Measurements from ENCODE around the gene PIK3R4. TPM values are rescaled to one million over a fixed set of nuclear protein-coding genes. Genes with fewer than 3 reads are reported as not detected.

The PIK3R4 gene
- 23.9 TPM for polyA plus RNA-seq (ENCODE audit: insufficient read length)

- peak; percentile 97 for DNase-seq
Observed at GRCh38 chr3:130746246-130747039, at the start of gene PIK3R4. Gene PIK3R4 (minus strand): TSS chr3:130746829. CDS start chr3:130745218, 1,611 bp downstream.

- no peak for DNase-seq
Observed at GRCh38 chr3:130795396-130795795, 48.8 kb upstream of the PIK3R4 start.

- no peak for DNase-seq
Observed at GRCh38 chr3:130792246-130792645, 45.6 kb upstream of the PIK3R4 start.

GRCh38 chr3:130789782-130790322 is 43.2 kb upstream of the PIK3R4 start:
- DNase-seq, result no peak

- no peak for DNase-seq
Observed at GRCh38 chr3:130787422-130788068, 40.9 kb upstream of the PIK3R4 start.

GRCh38 chr3:130786306-130786705 is 39.7 kb upstream of the PIK3R4 start:
- DNase-seq, result no peak

- no peak for DNase-seq
Observed at GRCh38 chr3:130783629-130784028, 37.0 kb upstream of the PIK3R4 start.

GRCh38 chr3:130779486-130779885 is 32.9 kb upstream of the PIK3R4 start:
- no peak for DNase-seq

- no peak for DNase-seq
Observed at GRCh38 chr3:130779031-130779430, 32.4 kb upstream of the PIK3R4 start.

- peak; percentile 25 for DNase-seq
Observed at GRCh38 chr3:130773366-130773765, 26.7 kb upstream of the PIK3R4 start.

GRCh38 chr3:130772129-130772528 is 25.5 kb upstream of the PIK3R4 start:
- no peak for DNase-seq

GRCh38 chr3:130770644-130771043 is 24.0 kb upstream of the PIK3R4 start:
- no peak for DNase-seq

- no peak for DNase-seq
Observed at GRCh38 chr3:130761730-130762311, 15.2 kb upstream of the PIK3R4 start.

- no peak for DNase-seq
Observed at GRCh38 chr3:130760922-130761321, 14.3 kb upstream of the PIK3R4 start.

GRCh38 chr3:130759692-130760338 is 13.2 kb upstream of the PIK3R4 start:
- DNase-seq, result peak; percentile 47

- DNase-seq, result no peak
Observed at GRCh38 chr3:130758624-130759369, 12.2 kb upstream of the PIK3R4 start.

GRCh38 chr3:130757611-130758150 is 11.1 kb upstream of the PIK3R4 start:
- DNase-seq, result no peak

- no peak for DNase-seq
Observed at GRCh38 chr3:130755666-130756065, 9.0 kb upstream of the PIK3R4 start.

- no peak for DNase-seq
Observed at GRCh38 chr3:130748981-130749380, 2.4 kb upstream of the PIK3R4 start.

GRCh38 chr3:130748467-130748861 is 1.8 kb upstream of the PIK3R4 start:
- DNase-seq, result no peak

GRCh38 chr3:130743354-130743753 is 3.3 kb downstream of the PIK3R4 start:
- no peak for DNase-seq

Measured in hindlimb muscle (tissue), 1 donor.